Adrenal gland (tissue), 5 donors: ENCODE results near the gene UBE2O.

ENCODE experiments used
- CTCF ChIP-seq, 6 experiments: fragments of 450-650 bp in 4 of 6; fragments of 200-600 bp in 2 of 6; sonication (generic) in 1 of 6; IDR thresholded peaks; 1 replicate in 5 of 6; 2 replicates in 1 of 6; pipeline versions ENCODE4 v1.5.1 to v1.8.0; 2016 to 2021; ENCODE audit warnings: antibody characterized with exemption in 6 of 6, mild to moderate bottlenecking in 2 of 6, moderate library complexity in 1 of 6
- POLR2A ChIP-seq, 2 donors: fragments of 450-650 bp; IDR thresholded peaks; one replicate each; pipeline ENCODE4 v1.6.1; 2017; ENCODE audit warnings: antibody characterized with exemption in 2 of 2, mild to moderate bottlenecking in 2 of 2, moderate library complexity in 1 of 2
- donor health status: DM: no; HTN: no; CAD: no.

GRCh38 chr17:76468634-76469010 lies 15.7 kb upstream of the UBE2O start:
- TF ChIP-seq CTCF (IDR thresholded peaks at IDR 0.05) = no peak
- no peak for TF ChIP-seq POLR2A (IDR thresholded peaks at IDR 0.05)
